Tibial nerve (tissue), 4 donors: Measurements from ENCODE around the gene DNAJC12.

Experiments
- CTCF ChIP-seq, 5 experiments: fragments of 200-600 bp in 3 of 5; fragments of 450-650 bp in 2 of 5; sonication (generic) in 3 of 5; IDR thresholded peaks; one replicate each; pipeline ENCODE4 v1.5.1; 2016 to 2019; ENCODE audit warnings: antibody characterized with exemption in 5 of 5, mild to moderate bottlenecking in 3 of 5, moderate library complexity in 2 of 5
- EP300 ChIP-seq, 2 donors: sonication (generic); formaldehyde crosslinking; IDR thresholded peaks; one replicate each; pipeline ENCODE4 v1.6.1; 2017; ENCODE audit warnings: antibody characterized with exemption in 2 of 2, mild to moderate bottlenecking in 1 of 2
- POLR2A ChIP-seq, 2 donors: fragments of 450-650 bp; IDR thresholded peaks; one replicate each; pipeline ENCODE4 v1.6.1; 2017; ENCODE audit warnings: antibody characterized with exemption in 2 of 2, mild to moderate bottlenecking in 2 of 2, moderate library complexity in 2 of 2

- no peak for TF ChIP-seq CTCF (IDR thresholded peaks at IDR 0.05)
- no peak for TF ChIP-seq EP300 (IDR thresholded peaks at IDR 0.05)
- TF ChIP-seq POLR2A (IDR thresholded peaks at IDR 0.05) = no peak
These were observed 14.8 kb upstream of the DNAJC12 start for GRCh38 chr10:67852761-67853160.
